Smooth muscle cell (in vitro differentiated cells): ENCODE measurements around the gene CACNA2D3. TPM values are rescaled to one million over a fixed set of nuclear protein-coding genes. Genes with fewer than 3 reads are reported as not detected.

ENCODE experiments used
- DNase-seq: peaks from one replicate; lab custom pipeline; 2025; ENCODE audit not compliant: unreplicated experiment; lab: John Stamatoyannopoulos, UW
- H2AFZ ChIP-seq: fragments of 200-600 bp; sonication (generic); 2 replicates; pipeline ENCODE4 v1.6.0; 2016; ENCODE audit warnings: antibody characterized with exemption, low read depth, mild to moderate bottlenecking
- H3F3A ChIP-seq: fragments of 200-600 bp; sonication (generic); 2 replicates; pipeline ENCODE4 v1.6.0; 2017; ENCODE audit warnings: antibody characterized with exemption, low read depth
- H3K27ac ChIP-seq: fragments of 200-600 bp; sonication (generic); 2 replicates; pipeline ENCODE4 v1.5.1; 2016; ENCODE audit warnings: low read depth, mild to moderate bottlenecking
- H3K27me3 ChIP-seq: fragments of 200-600 bp; sonication (generic); 2 replicates; pipeline ENCODE4 v1.6.1; 2016; ENCODE audit warnings: low read depth, mild to moderate bottlenecking
- H3K36me3 ChIP-seq: fragments of 200-600 bp; sonication (generic); 2 replicates; pipeline ENCODE4 v1.5.1; 2016; ENCODE audit warnings: low read depth
- H3K4me1 ChIP-seq: fragments of 200-600 bp; sonication (generic); 2 replicates; pipeline ENCODE4 v1.5.1; 2016; ENCODE audit warnings: low read depth
- H3K4me2 ChIP-seq: fragments of 200-600 bp; sonication (generic); 2 replicates; pipeline ENCODE4 v1.6.0; 2016; ENCODE audit warnings: mild to moderate bottlenecking
- H3K4me3 ChIP-seq: fragments of 200-600 bp; sonication (generic); 2 replicates; pipeline ENCODE4 v1.5.1; 2016; ENCODE audit warnings: mild to moderate bottlenecking
- H3K79me2 ChIP-seq: fragments of 200-600 bp; sonication (generic); 2 replicates; pipeline ENCODE4 v1.6.0; 2016; ENCODE audit warnings: low read depth, mild to moderate bottlenecking
- H3K9ac ChIP-seq: fragments of 200-600 bp; sonication (generic); 2 replicates; pipeline ENCODE4 v1.6.0; 2016; ENCODE audit warnings: low read depth
- H3K9me3 ChIP-seq: fragments of 200-600 bp; sonication (generic); replicated peaks from 2 replicates; pipeline ENCODE4 v1.5.1; 2016; ENCODE audit warnings: low read depth
- H4K20me1 ChIP-seq: fragments of 200-600 bp; sonication (generic); 2 replicates; pipeline ENCODE4 v1.6.0; 2016; ENCODE audit warnings: low read depth
- CTCF ChIP-seq: fragments of 200-600 bp; sonication (generic); IDR thresholded peaks from 2 replicates; pipeline ENCODE4 v1.5.1; 2017; ENCODE audit warnings: borderline replicate concordance, mild to moderate bottlenecking, antibody characterized with exemption; ENCODE audit not compliant: insufficient read depth, poor library complexity, severe bottlenecking
- WGBS: methylation state at CpG from one replicate; pipeline ENCODE4 v1.1.7; 2016; ENCODE audit warnings: low lambda C conversion rate; 5-methylcytosine and 5-hydroxymethylcytosine counted together
- polyA plus RNA-seq: library from polyadenylated mRNA; unstranded; fragments of >200 nt; fragmentation: Nextera tagmentation; extraction: Ambion mirVana; gene quantifications from 2 replicates; pipeline ENCODE4 v1.2.1, GENCODE V29; 2016
- total RNA-seq: library from RNA; depleted of rRNA; stranded (reverse); fragments of >200 nt; gene quantifications from 2 replicates; pipeline ENCODE4 v1.2.3, GENCODE V29; 2014

Gene CACNA2D3
- total and polyA plus RNA-seq, 2 experiments from 2014 or later, result 0.15 to 0.90 TPM

- H2AFZ ChIP-seq, result no peak overlapping the region
- no peak for DNase-seq
- peaks cover 13% of the 10 kb centered on the region for H3F3A ChIP-seq
- no peak overlapping the region for H3K4me2 ChIP-seq
- H3K9me3 ChIP-seq, result no peaks in the 10 kb centered on the region
- H3K27ac ChIP-seq, result peak overlapping the region; percentile 44
- 56% methylated on average over 5 of the region's 5 CpGs for WGBS
- no peak for TF ChIP-seq CTCF
- peaks cover 2% of the 10 kb centered on the region for H3K4me1 ChIP-seq
- H4K20me1 ChIP-seq, result no peaks in the 10 kb centered on the region
- H3K9ac ChIP-seq, result no peak overlapping the region
- H3K36me3 ChIP-seq, result no peaks in the 10 kb centered on the region
- H3K79me2 ChIP-seq, result no peaks in the 10 kb centered on the region
- no peaks in the 10 kb centered on the region for H3K27me3 ChIP-seq
- H3K4me3 ChIP-seq, result no peak overlapping the region
These were observed 871.8 kb downstream of the CACNA2D3 start for GRCh38 chr3:54994111-54994513.

- peaks cover 22% of the 10 kb centered on the region for H3F3A ChIP-seq
- peak; percentile 40 for TF ChIP-seq CTCF
- H2AFZ ChIP-seq, result no peak overlapping the region
- H3K79me2 ChIP-seq, result no peaks in the 10 kb centered on the region
- DNase-seq, result no peak
- no peak overlapping the region for H3K4me3 ChIP-seq
- no peaks in the 10 kb centered on the region for H4K20me1 ChIP-seq
- no peaks in the 10 kb centered on the region for H3K27me3 ChIP-seq
- no peaks in the 10 kb centered on the region for H3K9me3 ChIP-seq
- H3K4me2 ChIP-seq, result peak overlapping the region; percentile 64
- peak overlapping the region; percentile 93 for H3K27ac ChIP-seq
- H3K4me1 ChIP-seq, result peaks cover 16% of the 10 kb centered on the region
- WGBS, result 10% methylated on average over 5 of the region's 5 CpGs
- no peaks in the 10 kb centered on the region for H3K36me3 ChIP-seq
- H3K9ac ChIP-seq, result peak overlapping the region; percentile 82
These were observed 876.8 kb downstream of the CACNA2D3 start for GRCh38 chr3:54999159-54999558.

- H3K27me3 ChIP-seq, result no peaks in the 10 kb centered on the region
- no peak overlapping the region for H3K4me3 ChIP-seq
- H3K4me1 ChIP-seq, result peaks cover 16% of the 10 kb centered on the region
- peak overlapping the region; percentile 64 for H3K4me2 ChIP-seq
- H3F3A ChIP-seq, result peaks cover 22% of the 10 kb centered on the region
- H4K20me1 ChIP-seq, result no peaks in the 10 kb centered on the region
- no peak overlapping the region for H2AFZ ChIP-seq
- H3K27ac ChIP-seq, result peak overlapping the region; percentile 93
- H3K9me3 ChIP-seq, result no peaks in the 10 kb centered on the region
- H3K9ac ChIP-seq, result peak overlapping the region; percentile 82
- 2% methylated on average over 3 of the region's 3 CpGs for WGBS
- H3K79me2 ChIP-seq, result no peaks in the 10 kb centered on the region
- no peak for TF ChIP-seq CTCF
- H3K36me3 ChIP-seq, result no peaks in the 10 kb centered on the region
- DNase-seq, result no peak
These were observed 877.5 kb downstream of the CACNA2D3 start for GRCh38 chr3:54999811-55000210.

- Histone ChIP-seq H4K20me1 (no peaks in the 10 kb centered on the region), H3K4me2 (peak overlapping the region; percentile 64), H3F3A (peaks cover 22% of the 10 kb centered on the region), H3K9me3 (no peaks in the 10 kb centered on the region), H2AFZ (no peak overlapping the region), H3K27me3 (no peaks in the 10 kb centered on the region), H3K4me3 (no peak overlapping the region), H3K4me1 (peaks cover 17% of the 10 kb centered on the region), H3K36me3 (no peaks in the 10 kb centered on the region), H3K27ac (peak overlapping the region; percentile 93), H3K9ac (no peak overlapping the region), H3K79me2 (no peaks in the 10 kb centered on the region)
- DNase-seq, result no peak
- no peak for TF ChIP-seq CTCF
These were observed 878.2 kb downstream of the CACNA2D3 start for GRCh38 chr3:55000546-55000945.
